Left ventricle myocardium inferior (tissue), 1 donor: ENCODE results near the gene HIP1R. TPM values are rescaled to one million over a fixed set of nuclear protein-coding genes. Genes with fewer than 3 reads are reported as not detected.

ENCODE experiments used
- DNase-seq: peaks from one replicate; pipeline ENCODE4 v3.0.0-alpha.2; 2020
- H3K27ac ChIP-seq: fragments of 200-600 bp; replicated peaks from 2 replicates; pipeline ENCODE4 v1.8.0; 2021
- H3K27me3 ChIP-seq: fragments of 200-600 bp; 2 replicates; pipeline ENCODE4 v1.8.0; 2021; ENCODE audit warnings: low read depth
- H3K36me3 ChIP-seq: fragments of 200-600 bp; 2 replicates; pipeline ENCODE4 v1.8.0; 2021
- H3K4me1 ChIP-seq: fragments of 200-600 bp; 2 replicates; pipeline ENCODE4 v1.8.0; 2021
- H3K4me3 ChIP-seq: fragments of 200-600 bp; 2 replicates; pipeline ENCODE4 v1.8.0; 2021; ENCODE audit warnings: mild to moderate bottlenecking, moderate library complexity
- H3K9me3 ChIP-seq: fragments of 200-600 bp; replicated peaks from 2 replicates; pipeline ENCODE4 v1.8.0; 2021
- CTCF ChIP-seq: fragments of 200-600 bp; IDR thresholded peaks from 2 replicates; pipeline ENCODE4 v1.8.0; 2021; ENCODE audit warnings: antibody characterized with exemption, mild to moderate bottlenecking, borderline replicate concordance
- intact Hi-C: fragments of 100-400 bp; cut with micrococcal nuclease; formaldehyde crosslinking; loops from one replicate; pipeline ENCODE4 v1.11.0; 2022
- total RNA-seq: library from RNA; stranded (reverse); fragmentation: NEBNext Ultra II Directional; extraction: Animal tissue kit (Norgen Biotek cat#: 25700); gene quantifications from one replicate; pipeline ENCODE4 v1.2.1, GENCODE V29; 2021
- donor health status: DM: no; HTN: yes; CAD: no; lungs with severe emphysema.

Gene HIP1R
- total RNA-seq, 1 donor from 2014 or later: 11.2 TPM

- peak overlapping the region; percentile 93 for H3K27ac ChIP-seq
- no peak for DNase-seq
- H3K9me3 ChIP-seq: peaks cover 4% of the 10 kb centered on the region
- no peak for TF ChIP-seq CTCF
- no peaks in the 10 kb centered on the region for H3K27me3 ChIP-seq
- H3K36me3 ChIP-seq: no peaks in the 10 kb centered on the region
- intact Hi-C loops: no loop called here
- H3K4me1 ChIP-seq: peaks cover 78% of the 10 kb centered on the region
- peak overlapping the region; percentile 78 for H3K4me3 ChIP-seq
Observed at GRCh38 chr12:122893208-122894153, 58.2 kb downstream of the HIP1R start.

- TF ChIP-seq CTCF: no peak
- H3K36me3 ChIP-seq: no peaks in the 10 kb centered on the region
- H3K9me3 ChIP-seq: peaks cover 4% of the 10 kb centered on the region
- peak overlapping the region; percentile 78 for H3K4me3 ChIP-seq
- no peaks in the 10 kb centered on the region for H3K27me3 ChIP-seq
- H3K27ac ChIP-seq: peak overlapping the region; percentile 93
- intact Hi-C loops: no loop called here
- DNase-seq: no peak
- peaks cover 68% of the 10 kb centered on the region for H3K4me1 ChIP-seq
Observed at GRCh38 chr12:122894193-122895121, 59.2 kb downstream of the HIP1R start.

- Histone ChIP-seq H3K4me3 (peak overlapping the region; percentile 78), H3K4me1 (peaks cover 60% of the 10 kb centered on the region), H3K36me3 (no peaks in the 10 kb centered on the region), H3K27me3 (no peaks in the 10 kb centered on the region), H3K9me3 (peaks cover 4% of the 10 kb centered on the region), H3K27ac (peak overlapping the region; percentile 93)
- no peak for TF ChIP-seq CTCF
- no peak for DNase-seq
- intact Hi-C loops: no loop called here
Observed at GRCh38 chr12:122895320-122895703, 60.1 kb downstream of the HIP1R start.

GRCh38 chr12:122895704-122896636, 60.7 kb downstream of the HIP1R start, which contains the start of gene VPS37B:
Gene VPS37B, minus strand, starts transcription at chr12:122896124. Its CDS starts 62 bp downstream, at chr12:122896062.
- TF ChIP-seq CTCF: peak; percentile 20
- no peaks in the 10 kb centered on the region for H3K36me3 ChIP-seq
- no peaks in the 10 kb centered on the region for H3K27me3 ChIP-seq
- peak; percentile 83 for DNase-seq
- H3K27ac ChIP-seq: peak within 1 kb of the TSS; percentile 93
- intact Hi-C loops: no loop called here
- peaks cover 4% of the 10 kb centered on the region for H3K9me3 ChIP-seq
- H3K4me3 ChIP-seq: peak within 1 kb of the TSS; percentile 78
- peaks cover 53% of the 10 kb centered on the region for H3K4me1 ChIP-seq
